Glutamatergic neuron (in vitro differentiated cells): ENCODE data around the gene ATP5F1A. TPM values are rescaled to one million over a fixed set of nuclear protein-coding genes. Genes with fewer than 3 reads are reported as not detected.

Experiments used
- DNase-seq: peaks from one replicate; pipeline ENCODE4 v3.0.0; 2022
- H3K27ac Mint-ChIP-seq: one replicate; pipeline ENCODE4 v1.8.0; 2020; ENCODE audit warnings: mild to moderate bottlenecking, mixed read lengths, inconsistent platforms; ENCODE audit not compliant: unreplicated experiment
- H3K27me3 Mint-ChIP-seq: one replicate; pipeline ENCODE4 v1.8.0; 2020; ENCODE audit warnings: mild to moderate bottlenecking, moderate library complexity, mixed read lengths, inconsistent platforms; ENCODE audit not compliant: unreplicated experiment
- H3K36me3 Mint-ChIP-seq: one replicate; pipeline ENCODE4 v1.8.0; 2020; ENCODE audit warnings: mild to moderate bottlenecking, mixed read lengths, inconsistent platforms; ENCODE audit not compliant: unreplicated experiment
- H3K4me1 Mint-ChIP-seq: one replicate; pipeline ENCODE4 v1.8.0; 2020; ENCODE audit warnings: mild to moderate bottlenecking, low read depth, mixed read lengths, inconsistent platforms; ENCODE audit not compliant: unreplicated experiment
- H3K4me3 Mint-ChIP-seq: one replicate; pipeline ENCODE4 v1.8.0; 2020; ENCODE audit warnings: mild to moderate bottlenecking, mixed read lengths, inconsistent platforms; ENCODE audit not compliant: unreplicated experiment
- H3K9me3 Mint-ChIP-seq: one replicate; pipeline ENCODE4 v1.8.0; 2020; ENCODE audit warnings: mild to moderate bottlenecking, moderate library complexity, mixed read lengths, inconsistent platforms; ENCODE audit not compliant: unreplicated experiment
- total RNA-seq: library from RNA; stranded (reverse); fragmentation: NEBNext Ultra II Directional; extraction: Animal tissue kit (Norgen Biotek cat#: 25700); gene quantifications from one replicate; pipeline ENCODE4 v1.2.1, GENCODE V29; 2021; ENCODE audit not compliant: unreplicated experiment
- TF ChIP-seq, protein P1 (sequence below): fragments of 200-600 bp; sonication (generic); IDR thresholded peaks from one replicate; pipeline ENCODE4 v1.5.0; 2021; ENCODE audit not compliant: partially characterized antibody, unreplicated experiment

ATP5F1A gene
- total RNA-seq, 1 donor from 2014 or later: 511 TPM

DNA sequence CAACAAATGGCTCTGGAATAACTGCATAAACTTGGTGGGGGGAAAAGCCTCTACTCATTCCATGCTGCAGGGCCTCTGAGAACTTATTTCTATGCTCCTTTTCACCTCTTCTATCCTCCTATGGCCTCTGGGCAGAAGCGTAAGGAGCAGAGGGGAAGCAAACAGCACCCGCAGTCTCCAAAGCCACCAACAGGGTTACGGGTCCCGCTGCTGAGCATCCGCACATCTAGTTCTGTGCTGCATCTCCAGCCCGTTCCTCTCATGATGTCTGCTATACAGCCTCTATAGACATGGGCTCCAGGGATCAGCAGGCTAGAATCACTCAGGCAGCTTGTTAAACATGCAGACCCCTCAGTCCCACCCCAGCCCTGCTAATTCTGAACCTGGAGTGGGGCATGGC, 52.0 kb downstream of the ATP5F1A start:
- Mint-ChIP-seq H3K27ac (no peak overlapping the region), H3K9me3 (no peaks in the 10 kb centered on the region), H3K27me3 (no peaks in the 10 kb centered on the region), H3K36me3 (no peaks in the 10 kb centered on the region), H3K4me1 (no peaks in the 10 kb centered on the region), H3K4me3 (no peak overlapping the region)
- DNase-seq: peak; percentile 25
- TF ChIP-seq, protein P1, sequence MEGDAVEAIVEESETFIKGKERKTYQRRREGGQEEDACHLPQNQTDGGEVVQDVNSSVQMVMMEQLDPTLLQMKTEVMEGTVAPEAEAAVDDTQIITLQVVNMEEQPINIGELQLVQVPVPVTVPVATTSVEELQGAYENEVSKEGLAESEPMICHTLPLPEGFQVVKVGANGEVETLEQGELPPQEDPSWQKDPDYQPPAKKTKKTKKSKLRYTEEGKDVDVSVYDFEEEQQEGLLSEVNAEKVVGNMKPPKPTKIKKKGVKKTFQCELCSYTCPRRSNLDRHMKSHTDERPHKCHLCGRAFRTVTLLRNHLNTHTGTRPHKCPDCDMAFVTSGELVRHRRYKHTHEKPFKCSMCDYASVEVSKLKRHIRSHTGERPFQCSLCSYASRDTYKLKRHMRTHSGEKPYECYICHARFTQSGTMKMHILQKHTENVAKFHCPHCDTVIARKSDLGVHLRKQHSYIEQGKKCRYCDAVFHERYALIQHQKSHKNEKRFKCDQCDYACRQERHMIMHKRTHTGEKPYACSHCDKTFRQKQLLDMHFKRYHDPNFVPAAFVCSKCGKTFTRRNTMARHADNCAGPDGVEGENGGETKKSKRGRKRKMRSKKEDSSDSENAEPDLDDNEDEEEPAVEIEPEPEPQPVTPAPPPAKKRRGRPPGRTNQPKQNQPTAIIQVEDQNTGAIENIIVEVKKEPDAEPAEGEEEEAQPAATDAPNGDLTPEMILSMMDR: no peak

DNA sequence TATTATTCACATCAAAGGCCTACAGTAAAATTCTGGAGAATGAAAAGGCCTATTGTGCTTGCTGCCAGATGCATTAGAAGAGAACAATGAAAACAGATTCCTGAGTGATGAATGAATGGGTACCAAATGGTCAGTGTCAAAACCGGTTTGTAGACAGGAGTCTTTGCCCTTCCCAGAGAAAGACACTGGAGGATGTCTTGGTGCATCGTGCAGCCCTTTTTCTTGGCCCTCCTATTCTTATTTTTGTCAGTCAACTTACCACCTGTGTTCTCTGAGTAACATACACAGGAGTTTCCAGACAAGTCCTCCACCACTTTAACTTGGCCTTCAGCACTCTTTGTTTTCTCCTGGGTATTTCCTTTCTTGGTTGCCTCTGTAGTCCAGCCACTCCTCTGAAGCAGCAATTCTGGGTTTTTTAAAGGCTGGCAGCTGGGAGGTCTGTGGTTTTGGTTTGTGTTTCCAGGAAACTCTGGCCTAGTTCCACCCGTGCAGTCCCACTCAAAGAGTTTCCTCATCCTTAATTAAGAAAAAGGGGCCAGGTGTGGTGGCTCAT, 55.4 kb downstream of the ATP5F1A start:
- no peaks in the 10 kb centered on the region for H3K36me3 Mint-ChIP-seq
- no peak for DNase-seq
- no peaks in the 10 kb centered on the region for H3K27me3 Mint-ChIP-seq
- H3K4me1 Mint-ChIP-seq: no peaks in the 10 kb centered on the region
- H3K27ac Mint-ChIP-seq: no peak overlapping the region
- H3K4me3 Mint-ChIP-seq: no peak overlapping the region
- no peaks in the 10 kb centered on the region for H3K9me3 Mint-ChIP-seq
- TF ChIP-seq, protein P1: no peak

DNA sequence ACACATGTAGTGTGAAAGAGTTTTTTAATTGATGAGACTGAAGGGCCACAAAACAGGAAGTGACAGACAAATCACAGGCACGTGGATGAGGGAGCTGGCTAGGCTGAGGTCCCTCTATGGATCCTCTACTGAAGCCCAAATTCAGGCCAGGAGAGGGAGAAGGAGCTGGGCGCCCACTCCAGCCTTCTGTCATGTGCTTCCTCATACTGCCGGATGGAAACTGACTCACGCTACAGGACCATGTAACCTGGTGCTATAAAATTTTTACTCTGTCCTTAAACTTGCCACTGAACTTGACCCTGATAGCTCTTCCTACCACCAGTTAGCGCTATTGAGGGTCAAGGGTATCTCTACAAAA, 57.4 kb downstream of the ATP5F1A start:
- H3K27ac Mint-ChIP-seq: no peak overlapping the region
- H3K4me3 Mint-ChIP-seq: no peak overlapping the region
- no peaks in the 10 kb centered on the region for H3K27me3 Mint-ChIP-seq
- no peaks in the 10 kb centered on the region for H3K9me3 Mint-ChIP-seq
- TF ChIP-seq, protein P1: no peak
- no peak for DNase-seq
- H3K36me3 Mint-ChIP-seq: no peaks in the 10 kb centered on the region
- H3K4me1 Mint-ChIP-seq: no peaks in the 10 kb centered on the region

DNA sequence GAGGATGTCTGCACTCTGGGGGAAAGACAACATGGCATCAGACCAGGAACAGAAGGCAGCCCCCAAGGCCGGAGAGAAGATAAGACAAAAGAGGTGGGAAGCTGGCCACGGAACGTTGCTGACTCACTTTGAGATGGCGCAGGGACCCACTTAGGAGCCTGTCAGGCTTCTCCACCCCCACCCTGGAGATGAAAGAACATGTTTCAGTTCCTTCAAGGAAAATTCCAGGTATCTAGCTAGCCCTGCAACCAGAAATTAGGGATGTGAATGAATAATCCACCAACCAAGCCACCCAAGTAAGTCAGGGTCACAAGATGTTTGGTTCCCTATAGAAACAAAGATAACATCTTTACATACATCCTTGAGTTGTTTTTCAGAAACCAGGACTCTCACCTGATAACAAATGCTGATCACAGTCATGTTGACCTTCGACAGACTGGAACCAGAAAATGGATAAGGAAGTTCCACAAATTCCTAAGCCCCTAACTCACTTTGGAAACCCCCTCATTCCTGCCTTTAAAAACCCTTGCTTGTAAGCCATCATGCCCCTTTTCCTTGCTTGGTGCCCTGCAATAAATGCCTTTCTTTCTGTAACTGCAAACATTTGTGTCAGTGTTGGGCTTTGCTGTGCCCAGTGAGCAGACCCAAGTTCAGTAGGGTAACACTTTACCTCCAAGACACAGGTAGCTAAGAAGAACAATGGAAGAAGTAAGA, 57.9 kb downstream of the ATP5F1A start:
- no peak overlapping the region for H3K4me3 Mint-ChIP-seq
- TF ChIP-seq, protein P1: no peak
- no peaks in the 10 kb centered on the region for H3K36me3 Mint-ChIP-seq
- no peaks in the 10 kb centered on the region for H3K4me1 Mint-ChIP-seq
- H3K27ac Mint-ChIP-seq: no peak overlapping the region
- H3K27me3 Mint-ChIP-seq: no peaks in the 10 kb centered on the region
- H3K9me3 Mint-ChIP-seq: no peaks in the 10 kb centered on the region
- no peak for DNase-seq

DNA sequence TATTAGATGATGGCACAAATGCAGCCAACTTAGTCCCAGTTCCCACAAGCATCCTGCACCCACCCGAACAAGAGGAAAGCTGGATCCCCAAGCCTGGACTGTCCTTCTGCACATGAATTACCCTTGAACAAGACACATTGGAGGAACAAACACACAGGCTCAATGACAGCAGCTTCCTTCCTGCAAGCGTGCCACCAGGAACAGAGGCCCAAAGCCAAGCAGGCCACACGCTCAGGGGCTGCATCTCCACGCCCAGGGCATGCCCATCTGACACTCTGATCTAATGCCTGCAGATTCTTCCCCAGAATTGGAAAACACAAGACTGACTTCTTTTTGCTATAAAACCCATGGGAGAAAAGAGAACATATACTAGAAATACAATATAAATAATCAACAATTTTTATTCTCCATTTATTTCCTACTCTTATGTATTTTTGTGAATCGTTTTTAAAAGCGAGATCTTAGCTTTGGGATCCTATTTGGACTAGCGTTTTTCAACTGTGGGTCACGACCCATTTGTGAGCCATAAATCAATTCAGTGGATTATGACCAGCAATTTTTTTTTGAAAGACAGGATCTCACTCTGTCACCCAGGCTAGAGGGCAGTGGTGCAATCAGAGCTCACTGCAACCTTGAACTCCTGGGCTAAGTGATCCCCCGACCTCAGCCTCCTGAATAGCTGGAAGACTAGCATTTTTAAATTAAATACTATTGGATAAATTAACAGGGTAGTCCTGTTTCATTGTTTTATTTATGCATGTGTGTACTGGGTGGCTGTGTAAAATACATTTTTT, 60.4 kb downstream of the ATP5F1A start:
- H3K9me3 Mint-ChIP-seq: no peaks in the 10 kb centered on the region
- TF ChIP-seq, protein P1: no peak
- no peaks in the 10 kb centered on the region for H3K36me3 Mint-ChIP-seq
- no peaks in the 10 kb centered on the region for H3K4me1 Mint-ChIP-seq
- H3K27ac Mint-ChIP-seq: no peak overlapping the region
- no peak overlapping the region for H3K4me3 Mint-ChIP-seq
- no peak for DNase-seq
- peaks cover 2% of the 10 kb centered on the region for H3K27me3 Mint-ChIP-seq
